Tibial nerve (tissue), 4 donors: Measurements from ENCODE around the gene PDHX.

Experiments used
- CTCF ChIP-seq, 5 experiments: fragments of 200-600 bp in 3 of 5; fragments of 450-650 bp in 2 of 5; sonication (generic) in 3 of 5; IDR thresholded peaks; one replicate each; pipeline ENCODE4 v1.5.1; 2016 to 2019; ENCODE audit warnings: antibody characterized with exemption in 5 of 5, mild to moderate bottlenecking in 3 of 5, moderate library complexity in 2 of 5
- EP300 ChIP-seq, 2 donors: sonication (generic); formaldehyde crosslinking; IDR thresholded peaks; one replicate each; pipeline ENCODE4 v1.6.1; 2017; ENCODE audit warnings: antibody characterized with exemption in 2 of 2, mild to moderate bottlenecking in 1 of 2

- TF ChIP-seq CTCF (IDR thresholded peaks at IDR 0.05) (no peak), EP300 (IDR thresholded peaks at IDR 0.05) (no peak)
These were observed 83.0 kb downstream of the PDHX start for GRCh38 chr11:34999453-34999852.
